ENCODE measurements around the gene AFF3. TPM values are rescaled to one million over a fixed set of nuclear protein-coding genes. Genes with fewer than 3 reads are reported as not detected.

The AFF3 gene
- total RNA-seq, 4 donors from 2014 or later = 9.0 to 20.2 (median 14.5) TPM

- peaks cover 0 to 3% of the 10 kb centered on the region in 2 donors for H3K9me3 ChIP-seq
- intact Hi-C loops (cut with DNase I; ENCODE audit: low total_unique reads) = no loop called here
- no peak overlapping the region for H3K4me3 ChIP-seq
- H3K27me3 ChIP-seq = no peaks in the 10 kb centered on the region
- WGBS, 2 donors (ENCODE audit: low coverage in 1 of 2) = 84 to 93% methylated on average over 5 to 8 of the region's 8 CpGs
- H3K27ac ChIP-seq = no peak overlapping the region
- TF ChIP-seq CTCF (IDR thresholded peaks at IDR 0.05) (no peak), POLR2A (IDR thresholded peaks at IDR 0.05) (no peak), EP300 (IDR thresholded peaks at IDR 0.05; ENCODE audit: low read depth) (no peak), POLR2AphosphoS5 (IDR thresholded peaks at IDR 0.05) (no peak)
- no peaks in the 10 kb centered on the region for H3K4me1 ChIP-seq
- H3K36me3 ChIP-seq = no peaks in the 10 kb centered on the region
- DNase-seq = no peak
- in situ Hi-C loops (cut with MboI; ENCODE audit: low pct_ligation_motif_present in 1 of 4, low pct_unique_long_range_greater_than_20kb in 1 of 4, low sequenced_read_pairs in 3 of 4) = no loop called here
Measured at GRCh38 chr2:99784282-99784681, 358.1 kb downstream of the AFF3 start.

GRCh38 chr2:99780276-99780675 lies 362.1 kb downstream of the AFF3 start:
- H3K27me3 ChIP-seq = no peaks in the 10 kb centered on the region
- intact Hi-C loops (cut with DNase I; ENCODE audit: low total_unique reads) = no loop called here
- no peak for DNase-seq
- 78 to 81% methylated on average over 5 of the region's 5 CpGs for WGBS, 2 donors (ENCODE audit: low coverage in 1 of 2)
- no peaks in the 10 kb centered on the region for H3K36me3 ChIP-seq
- no peaks in the 10 kb centered on the region for H3K4me1 ChIP-seq
- TF ChIP-seq POLR2AphosphoS5 (IDR thresholded peaks at IDR 0.05) = no peak
- TF ChIP-seq EP300 (IDR thresholded peaks at IDR 0.05; ENCODE audit: low read depth) = no peak
- TF ChIP-seq CTCF (IDR thresholded peaks at IDR 0.05) = no peak
- no peak for TF ChIP-seq POLR2A (IDR thresholded peaks at IDR 0.05)
- in situ Hi-C loops (cut with MboI; ENCODE audit: low pct_ligation_motif_present in 1 of 4, low pct_unique_long_range_greater_than_20kb in 1 of 4, low sequenced_read_pairs in 3 of 4) = no loop called here
- no peak overlapping the region for H3K4me3 ChIP-seq
- peaks cover 0 to 7% of the 10 kb centered on the region in 2 donors for H3K9me3 ChIP-seq
- no peak overlapping the region for H3K27ac ChIP-seq

- Histone ChIP-seq H3K27me3 (no peaks in the 10 kb centered on the region), H3K4me3 (no peak overlapping the region), H3K36me3 (no peaks in the 10 kb centered on the region), H3K27ac (no peak overlapping the region), H3K9me3 (peaks cover 0 to 7% of the 10 kb centered on the region in 2 donors), H3K4me1 (no peaks in the 10 kb centered on the region)
- intact Hi-C loops (cut with DNase I; ENCODE audit: low total_unique reads) = no loop called here
- in situ Hi-C loops (cut with MboI; ENCODE audit: low pct_ligation_motif_present in 1 of 4, low pct_unique_long_range_greater_than_20kb in 1 of 4, low sequenced_read_pairs in 3 of 4) = no loop called here
- no peak for TF ChIP-seq EP300 (IDR thresholded peaks at IDR 0.05; ENCODE audit: low read depth)
- TF ChIP-seq POLR2A (IDR thresholded peaks at IDR 0.05) = no peak
- TF ChIP-seq CTCF (IDR thresholded peaks at IDR 0.05) = no peak
- TF ChIP-seq POLR2AphosphoS5 (IDR thresholded peaks at IDR 0.05) = no peak
- 90 to 94% methylated on average over 4 of the region's 4 CpGs for WGBS, 2 donors (ENCODE audit: low coverage in 1 of 2)
- no peak for DNase-seq
Measured at GRCh38 chr2:99779276-99779675, 363.1 kb downstream of the AFF3 start.

- in situ Hi-C loops (cut with MboI; ENCODE audit: low pct_ligation_motif_present in 1 of 4, low pct_unique_long_range_greater_than_20kb in 1 of 4, low sequenced_read_pairs in 3 of 4) = no loop called here
- no peak for DNase-seq
- H3K4me1 ChIP-seq = peaks cover 0 to 7% (median 0%) of the 10 kb centered on the region in 4 donors
- 87 to 98% methylated on average over 3 to 6 of the region's 6 CpGs for WGBS, 2 donors (ENCODE audit: low coverage in 1 of 2)
- H3K9me3 ChIP-seq = peaks cover 0 to 7% of the 10 kb centered on the region in 2 donors
- no peak overlapping the region for H3K4me3 ChIP-seq
- H3K27ac ChIP-seq = no peak overlapping the region
- intact Hi-C loops (cut with DNase I; ENCODE audit: low total_unique reads) = no loop called here
- no peak for TF ChIP-seq EP300 (IDR thresholded peaks at IDR 0.05; ENCODE audit: low read depth)
- no peaks in the 10 kb centered on the region for H3K27me3 ChIP-seq
- H3K36me3 ChIP-seq = no peaks in the 10 kb centered on the region
Measured at GRCh38 chr2:99777656-99778290, 364.6 kb downstream of the AFF3 start.
